ENCODE measurements around the gene PROP1. TPM values are rescaled to one million over a fixed set of nuclear protein-coding genes. Genes with fewer than 3 reads are reported as not detected.
"Not testable (repeated sequence)": the region's sequence is repeated elsewhere in the genome, so short reads cannot be mapped to it uniquely, and the experiment has no call there.

The PROP1 gene
- total RNA-seq, 2 experiments from 2014 or later, result not detected

DNA sequence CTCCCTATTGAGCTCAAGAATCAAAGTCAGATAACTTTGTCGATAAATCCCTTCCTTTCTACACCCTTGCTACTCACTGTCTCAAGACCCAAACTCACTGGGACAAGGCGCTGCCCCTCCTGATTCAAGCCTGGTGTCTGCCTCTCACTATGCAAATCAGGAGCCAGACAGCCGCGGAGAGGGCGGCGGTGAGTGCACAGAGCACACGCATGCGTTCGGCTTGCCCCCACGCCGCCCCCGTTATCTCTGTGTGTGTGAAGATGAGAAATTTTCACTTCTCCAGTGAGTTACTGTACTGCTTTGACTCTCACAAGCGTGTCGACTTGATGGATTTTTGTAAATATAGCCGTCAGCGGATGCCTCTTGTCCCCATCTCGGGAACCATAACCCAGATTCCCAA lies 47.0 kb downstream of the PROP1 start:
- peaks cover 13% of the 10 kb centered on the region for H3K36me3 Mint-ChIP-seq (ENCODE audit: low read depth)
- CTCF ChIA-PET; ATAC-seq (ENCODE audit: poor library complexity); H3K27me3 Mint-ChIP-seq; H3K36me3 ChIP-seq (ENCODE audit: insufficient read depth, low read length); H3K27ac Mint-ChIP-seq; H3K27ac ChIP-seq (ENCODE audit: low read depth in 1 of 2, low read length in 2 of 2); H3K4me3 ChIP-seq (ENCODE audit: low read length); H3K4me1 ChIP-seq (ENCODE audit: insufficient read depth, low read length); POLR2A ChIA-PET; H3K27me3 ChIP-seq (ENCODE audit: control insufficient read depth in 1 of 2, insufficient read depth in 2 of 2, low read length in 2 of 2); H3K4me3 Mint-ChIP-seq; DNase-seq; intact Hi-C loops (cut with DNase I, micrococcal nuclease); H3K4me1 Mint-ChIP-seq (ENCODE audit: low read depth); H3K9me3 ChIP-seq (ENCODE audit: control insufficient read depth in 1 of 2, insufficient read depth in 1 of 2, low read length in 2 of 2); H3K9me3 Mint-ChIP-seq: not testable (repeated sequence)

DNA sequence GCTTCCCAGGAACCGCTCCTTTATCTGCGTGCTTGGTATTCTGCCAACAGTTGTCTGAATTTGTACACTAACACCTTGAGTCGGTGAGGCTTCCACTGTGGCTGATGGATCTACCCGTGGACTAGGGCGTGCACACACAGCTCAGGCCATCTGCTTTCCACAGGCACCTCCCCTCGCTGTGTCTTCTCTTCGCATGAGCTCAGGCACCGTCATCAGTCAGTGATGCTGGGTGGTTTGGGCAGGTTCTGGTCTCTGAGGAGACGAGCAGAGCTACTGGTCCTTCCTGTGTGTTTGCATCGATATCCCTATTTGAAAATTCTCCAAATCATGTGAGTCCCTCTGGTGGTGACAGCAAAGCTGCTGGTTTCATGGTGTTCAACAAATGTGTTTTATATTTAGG lies 48.1 kb downstream of the PROP1 start:
- H3K4me3 Mint-ChIP-seq; H3K4me1 Mint-ChIP-seq (ENCODE audit: low read depth); CTCF ChIA-PET; ATAC-seq (ENCODE audit: poor library complexity); H3K4me3 ChIP-seq (ENCODE audit: low read length); H3K4me1 ChIP-seq (ENCODE audit: insufficient read depth, low read length); H3K9me3 Mint-ChIP-seq; H3K27ac ChIP-seq (ENCODE audit: low read depth in 1 of 2, low read length in 2 of 2); H3K27ac Mint-ChIP-seq; H3K27me3 ChIP-seq (ENCODE audit: control insufficient read depth in 1 of 2, insufficient read depth in 2 of 2, low read length in 2 of 2); H3K9me3 ChIP-seq (ENCODE audit: control insufficient read depth in 1 of 2, insufficient read depth in 1 of 2, low read length in 2 of 2); intact Hi-C loops (cut with DNase I, micrococcal nuclease); POLR2A ChIA-PET; DNase-seq; H3K36me3 ChIP-seq (ENCODE audit: insufficient read depth, low read length); H3K27me3 Mint-ChIP-seq: not testable (repeated sequence)
- H3K36me3 Mint-ChIP-seq (ENCODE audit: low read depth), result peaks cover 13% of the 10 kb centered on the region

- H3K9me3 ChIP-seq (ENCODE audit: control insufficient read depth in 1 of 2, insufficient read depth in 1 of 2, low read length in 2 of 2); H3K9me3 Mint-ChIP-seq; intact Hi-C loops (cut with DNase I, micrococcal nuclease); H3K27ac ChIP-seq (ENCODE audit: low read depth in 1 of 2, low read length in 2 of 2); H3K27me3 ChIP-seq (ENCODE audit: control insufficient read depth in 1 of 2, insufficient read depth in 2 of 2, low read length in 2 of 2); H3K36me3 ChIP-seq (ENCODE audit: insufficient read depth, low read length); H3K4me3 ChIP-seq (ENCODE audit: low read length); H3K4me1 Mint-ChIP-seq (ENCODE audit: low read depth); POLR2A ChIA-PET; H3K36me3 Mint-ChIP-seq (ENCODE audit: low read depth); H3K27me3 Mint-ChIP-seq; H3K4me1 ChIP-seq (ENCODE audit: insufficient read depth, low read length): not testable (repeated sequence)
- CTCF ChIA-PET, result interaction anchor here (0.7 kb wide), 1 partner anchor 212 kb away, joined by 3 read pairs; no protein-coding TSS in a partner anchor
- Mint-ChIP-seq H3K4me3 (peak overlapping the region; percentile 62), H3K27ac (peak overlapping the region; percentile 56)
- ATAC-seq (ENCODE audit: poor library complexity) (peak; percentile 60), DNase-seq (peak in 5 of 14 experiments; percentile 9 to 62 (median 39))
Observed at GRCh38 chr5:177945601-177946283, 50.3 kb downstream of the PROP1 start.

- H3K4me1 Mint-ChIP-seq (ENCODE audit: low read depth); H3K9me3 Mint-ChIP-seq; H3K9me3 ChIP-seq (ENCODE audit: control insufficient read depth in 1 of 2, insufficient read depth in 1 of 2, low read length in 2 of 2); H3K4me1 ChIP-seq (ENCODE audit: insufficient read depth, low read length); H3K36me3 Mint-ChIP-seq (ENCODE audit: low read depth); H3K27me3 ChIP-seq (ENCODE audit: control insufficient read depth in 1 of 2, insufficient read depth in 2 of 2, low read length in 2 of 2); POLR2A ChIA-PET; H3K36me3 ChIP-seq (ENCODE audit: insufficient read depth, low read length); H3K27me3 Mint-ChIP-seq; H3K27ac ChIP-seq (ENCODE audit: low read depth in 1 of 2, low read length in 2 of 2); H3K27ac Mint-ChIP-seq; DNase-seq; intact Hi-C loops (cut with DNase I, micrococcal nuclease); CTCF ChIA-PET; H3K4me3 ChIP-seq (ENCODE audit: low read length); ATAC-seq (ENCODE audit: poor library complexity): not testable (repeated sequence)
- H3K4me3 Mint-ChIP-seq, result peak overlapping the region; percentile 63
Observed at GRCh38 chr5:177945145-177945544, 50.9 kb downstream of the PROP1 start.

DNA sequence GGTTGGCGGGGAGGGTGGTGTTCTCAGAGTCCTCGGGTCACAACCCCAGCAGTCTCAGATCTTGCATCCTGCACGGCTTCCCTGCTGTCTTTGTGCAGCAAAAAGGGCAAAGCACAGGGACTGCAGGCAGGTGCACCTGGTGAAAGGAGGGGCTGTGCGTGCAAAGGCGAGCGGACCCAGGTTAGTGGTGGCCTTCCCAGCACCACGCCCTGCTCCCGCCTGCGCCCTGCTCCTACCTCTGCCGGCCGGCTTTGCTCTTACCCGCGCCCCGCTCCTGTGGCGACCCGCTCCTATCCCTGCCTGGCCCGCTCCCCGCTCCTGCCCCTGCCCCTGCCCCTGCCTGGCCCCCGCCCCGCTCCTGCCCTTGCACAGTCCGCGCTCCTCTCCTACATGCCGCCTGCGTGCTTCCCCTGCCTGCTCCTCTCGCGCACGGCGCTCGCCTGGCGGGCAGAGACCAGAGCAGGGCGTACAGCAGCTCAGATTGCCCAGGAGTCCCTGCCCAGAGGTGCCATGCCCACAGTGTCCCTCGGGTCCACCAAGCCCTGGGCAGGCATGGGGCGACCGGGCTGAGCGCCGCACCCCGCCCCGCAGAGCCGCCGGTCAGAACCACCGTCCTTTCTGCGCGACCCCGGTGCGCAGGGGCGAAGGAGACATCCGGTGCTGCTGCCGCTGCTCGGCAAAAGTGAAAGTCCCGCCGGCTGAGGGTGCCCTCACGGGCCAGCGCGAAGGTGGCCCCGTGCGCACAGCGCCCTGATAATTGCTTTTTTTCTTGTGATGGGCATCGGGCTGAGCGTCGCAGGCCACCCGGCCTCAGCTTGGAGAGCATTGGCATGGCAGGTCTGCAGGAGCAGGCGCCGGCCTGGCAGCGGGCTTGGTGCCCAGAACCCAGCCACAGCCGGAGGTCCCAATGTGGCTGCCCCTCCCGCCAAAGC lies 52.0 kb downstream of the PROP1 start:
- H3K27me3 ChIP-seq (ENCODE audit: control insufficient read depth in 1 of 2, insufficient read depth in 2 of 2, low read length in 2 of 2); H3K4me1 Mint-ChIP-seq (ENCODE audit: low read depth); H3K27ac ChIP-seq (ENCODE audit: low read depth in 1 of 2, low read length in 2 of 2); CTCF ChIA-PET; H3K9me3 ChIP-seq (ENCODE audit: control insufficient read depth in 1 of 2, insufficient read depth in 1 of 2, low read length in 2 of 2); H3K27ac Mint-ChIP-seq; H3K4me1 ChIP-seq (ENCODE audit: insufficient read depth, low read length); H3K36me3 Mint-ChIP-seq (ENCODE audit: low read depth); intact Hi-C loops (cut with DNase I, micrococcal nuclease); H3K36me3 ChIP-seq (ENCODE audit: insufficient read depth, low read length); POLR2A ChIA-PET; H3K9me3 Mint-ChIP-seq; H3K27me3 Mint-ChIP-seq: not testable (repeated sequence)
- ATAC-seq (ENCODE audit: poor library complexity) (peak; percentile 62), DNase-seq (peak in 13 of 14 experiments; percentile 10 to 56 (median 36))
- H3K4me3 Mint-ChIP-seq, result peak overlapping the region; percentile 83
- H3K4me3 ChIP-seq (ENCODE audit: low read length), result peak overlapping the region; percentile 53

DNA sequence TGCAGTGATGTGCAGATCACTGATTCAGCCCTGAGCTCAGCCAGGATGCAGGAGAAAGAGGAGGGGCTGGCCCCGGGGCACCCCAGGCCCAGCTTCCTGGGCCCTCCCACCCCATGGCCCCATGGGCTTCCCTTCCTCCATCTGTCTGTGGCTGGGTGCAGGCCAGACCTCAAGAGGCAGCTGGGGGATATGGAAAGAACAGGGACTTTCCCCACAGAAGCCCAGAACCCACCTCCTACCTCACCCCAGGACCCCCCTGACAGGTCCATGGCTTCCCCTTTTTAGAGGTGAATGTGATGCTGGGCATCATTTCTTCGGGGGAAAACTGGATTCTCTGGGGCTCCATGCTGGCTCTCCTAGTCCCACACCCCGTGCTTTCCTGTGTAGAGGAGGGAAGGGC lies 53.1 kb downstream of the PROP1 start:
- intact Hi-C loops (cut with DNase I, micrococcal nuclease); H3K9me3 Mint-ChIP-seq; H3K36me3 Mint-ChIP-seq (ENCODE audit: low read depth); H3K4me3 ChIP-seq (ENCODE audit: low read length); H3K27me3 ChIP-seq (ENCODE audit: control insufficient read depth in 1 of 2, insufficient read depth in 2 of 2, low read length in 2 of 2); H3K36me3 ChIP-seq (ENCODE audit: insufficient read depth, low read length); POLR2A ChIA-PET; H3K27me3 Mint-ChIP-seq; H3K27ac Mint-ChIP-seq; CTCF ChIA-PET; ATAC-seq (ENCODE audit: poor library complexity); DNase-seq; H3K9me3 ChIP-seq (ENCODE audit: control insufficient read depth in 1 of 2, insufficient read depth in 1 of 2, low read length in 2 of 2); H3K27ac ChIP-seq (ENCODE audit: low read depth in 1 of 2, low read length in 2 of 2): not testable (repeated sequence)
- peaks cover 14% of the 10 kb centered on the region for H3K4me1 ChIP-seq (ENCODE audit: insufficient read depth, low read length)
- H3K4me3 Mint-ChIP-seq, result peak overlapping the region; percentile 79
- H3K4me1 Mint-ChIP-seq (ENCODE audit: low read depth), result peaks cover 10% of the 10 kb centered on the region
